Keratinocyte (primary cell): Measurements from ENCODE around the gene RHCE. TPM values are rescaled to one million over a fixed set of nuclear protein-coding genes. Genes with fewer than 3 reads are reported as not detected.
"Not testable (repeated sequence)": the region's sequence is repeated elsewhere in the genome, so short reads cannot be mapped to it uniquely, and the experiment has no call there.

Experiments
- DNase-seq: peaks from one replicate; pipeline ENCODE4 v3.0.0-alpha.2; 2011; ENCODE audit warnings: low read depth, missing footprints, low spot score
- FAIRE-seq: peaks from 2 replicates; lab custom pipeline; 2011; peaks lifted over from hg19 to GRCh38; lab: Jason Lieb, UNC
- H2AFZ ChIP-seq: 2 replicates; pipeline ENCODE4 v1.6.0; 2012; ENCODE audit warnings: low read length, control low read depth, inconsistent platforms; ENCODE audit not compliant: control insufficient read depth
- H3K27ac ChIP-seq: 2 replicates; pipeline ENCODE4 v1.5.1; 2011; ENCODE audit warnings: low read length; ENCODE audit not compliant: control insufficient read depth, insufficient read depth
- H3K27me3 ChIP-seq: 3 replicates; pipeline ENCODE4 v1.6.0; 2011; ENCODE audit warnings: low read length; ENCODE audit not compliant: control insufficient read depth, insufficient read depth; ENCODE audit errors: extremely low read depth
- H3K36me3 ChIP-seq, 2 experiments: 2 replicates in 1 of 2; 3 replicates in 1 of 2; pipeline ENCODE4 v1.5.1; 2011; ENCODE audit warnings: low read length in 2 of 2, mild to moderate bottlenecking in 1 of 2; ENCODE audit not compliant: control insufficient read depth in 2 of 2, insufficient read depth in 2 of 2; ENCODE audit errors: extremely low read depth in 1 of 2
- H3K4me1 ChIP-seq: 3 replicates; pipeline ENCODE4 v1.5.1; 2011; ENCODE audit warnings: low read length; ENCODE audit not compliant: control insufficient read depth, insufficient read depth; ENCODE audit errors: extremely low read depth
- H3K4me2 ChIP-seq: 3 replicates; pipeline ENCODE4 v1.6.0; 2011; ENCODE audit warnings: low read depth, low read length; ENCODE audit not compliant: control insufficient read depth, insufficient read depth; ENCODE audit errors: extremely low read depth
- H3K4me3 ChIP-seq, 3 experiments: fragments of 200-600 bp in 1 of 3; sonication (generic) in 1 of 3; 2 replicates in 2 of 3; 3 replicates in 1 of 3; pipeline ENCODE4 v1.5.1; 2011 to 2016; ENCODE audit warnings: low read length in 3 of 3, mild to moderate bottlenecking in 3 of 3, control low read depth in 2 of 3, inconsistent platforms in 1 of 3, low read depth in 1 of 3, mixed read lengths in 1 of 3, mixed run types in 1 of 3, moderate library complexity in 1 of 3; ENCODE audit not compliant: control insufficient read depth in 2 of 3, insufficient read depth in 2 of 3; ENCODE audit errors: extremely low read depth in 1 of 3
- H3K79me2 ChIP-seq: 2 replicates; pipeline ENCODE4 v1.6.0; 2012; ENCODE audit warnings: low read length; ENCODE audit not compliant: control insufficient read depth, insufficient read depth
- H3K9ac ChIP-seq: 3 replicates; pipeline ENCODE4 v1.6.0; 2011; ENCODE audit warnings: low read length; ENCODE audit not compliant: control insufficient read depth, insufficient read depth; ENCODE audit errors: extremely low read depth
- H3K9me1 ChIP-seq: 3 replicates; pipeline ENCODE4 v1.6.0; 2011; ENCODE audit warnings: low read length; ENCODE audit not compliant: control insufficient read depth, insufficient read depth; ENCODE audit errors: extremely low read depth
- H3K9me3 ChIP-seq: 2 replicates; pipeline ENCODE4 v1.5.1; 2012; ENCODE audit warnings: low read depth, low read length; ENCODE audit not compliant: control insufficient read depth
- H4K20me1 ChIP-seq: 3 replicates; pipeline ENCODE4 v1.6.0; 2011; ENCODE audit warnings: low read length; ENCODE audit not compliant: control insufficient read depth, insufficient read depth; ENCODE audit errors: extremely low read depth
- dilution Hi-C: fragments of 300-500 bp; cut with MboI; formaldehyde crosslinking; loops from one replicate; pipeline ENCODE4 v1.7.0; 2020; ENCODE audit warnings: low sequenced_read_pairs; ENCODE audit not compliant: extremely low pct_ligation_motif_present
- polyA plus RNA-seq, 5 experiments: library from polyadenylated mRNA; depleted of rRNA in 3 of 5; stranded (reverse) in 3 of 5; stranded (forward) in 1 of 5; unstranded in 1 of 5; fragments of >200 nt; gene quantifications; 1 replicate in 1 of 5; 2 replicates in 3 of 5; 3 replicates in 1 of 5; pipeline versions ENCODE4 v1.2.1 to v1.2.3, GENCODE V29; 2011 to 2012; ENCODE audit warnings: missing spikeins in 2 of 5, low read depth in 1 of 5, low replicate concordance in 1 of 5
- TF ChIP-seq, protein P1 (sequence below), 3 experiments: IDR thresholded peaks in 1 of 3; conservative IDR thresholded peaks in 1 of 3; optimal IDR thresholded peaks in 1 of 3; 2 replicates in 2 of 3; 3 replicates in 1 of 3; pipeline versions ENCODE3 to v1.5.1; 2011; ENCODE audit warnings: low read length in 3 of 3, mild to moderate bottlenecking in 3 of 3, moderate library complexity in 2 of 3, control low read depth in 1 of 3, inconsistent platforms in 1 of 3; ENCODE audit not compliant: insufficient read depth in 2 of 3; ENCODE audit errors: extremely low read depth in 1 of 3

RHCE gene
- polyA plus RNA-seq, 1 donor (not counting 4 experiments of a cell fraction or from before 2014, with no cell fraction given): 0.20 TPM

GRCh38 chr1:25405731-25406305 lies 14.8 kb downstream of the RHCE start:
- DNase-seq, H3K9ac ChIP-seq, H3K4me2 ChIP-seq, H3K4me1 ChIP-seq, H3K9me1 ChIP-seq, H3K79me2 ChIP-seq, H3K4me3 ChIP-seq, H3K36me3 ChIP-seq, H3K27ac ChIP-seq, H4K20me1 ChIP-seq, H3K27me3 ChIP-seq, H2AFZ ChIP-seq, H3K9me3 ChIP-seq, FAIRE-seq, dilution Hi-C loops: not testable (repeated sequence)

DNA sequence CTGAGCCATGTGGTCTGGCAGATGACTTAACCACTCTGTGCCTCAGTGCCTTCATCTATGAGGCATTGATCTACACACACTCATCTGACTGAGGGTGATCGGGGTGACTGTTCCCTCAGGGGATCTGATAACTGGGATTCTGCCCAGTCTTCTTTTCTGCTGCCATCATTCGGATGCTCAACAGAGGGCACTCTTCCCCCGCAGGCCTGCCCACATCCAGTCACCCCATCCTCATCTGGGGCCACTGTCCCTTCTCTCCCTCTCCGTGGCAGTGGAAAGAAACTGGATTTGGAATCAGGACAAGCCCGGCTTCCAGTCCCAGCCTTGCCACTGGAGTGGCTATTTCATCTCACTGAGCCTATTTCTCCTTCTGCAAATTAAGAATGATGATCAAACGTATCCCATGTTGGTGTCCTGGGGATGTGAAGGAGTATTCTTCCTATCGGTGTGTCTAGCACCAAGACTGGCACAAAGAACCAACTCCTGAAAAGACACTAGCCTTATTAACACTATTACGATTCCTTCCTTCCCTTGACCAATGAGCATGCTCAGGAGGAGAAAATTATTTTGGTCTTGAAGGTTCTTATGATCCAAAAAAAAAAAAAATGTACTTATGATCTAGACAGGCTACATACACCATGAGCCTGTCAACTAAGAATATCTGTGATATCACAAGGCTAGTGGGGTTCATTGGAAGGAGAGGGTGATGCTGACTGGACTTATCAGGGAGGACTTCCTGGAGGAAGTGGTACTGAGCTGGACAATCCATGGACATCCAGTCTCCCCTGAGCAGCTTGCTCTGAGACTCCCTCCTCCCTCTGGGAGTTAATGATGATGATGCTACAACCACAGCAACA lies 17.4 kb downstream of the RHCE start:
- H3K4me1 ChIP-seq, H3K9me3 ChIP-seq, H3K27me3 ChIP-seq, dilution Hi-C loops, H3K4me2 ChIP-seq, H3K36me3 ChIP-seq, H3K9ac ChIP-seq, H3K79me2 ChIP-seq, H4K20me1 ChIP-seq, H3K4me3 ChIP-seq, H2AFZ ChIP-seq, DNase-seq, H3K27ac ChIP-seq, H3K9me1 ChIP-seq: not testable (repeated sequence)
- FAIRE-seq: peak; percentile 39
- TF ChIP-seq, protein P1, sequence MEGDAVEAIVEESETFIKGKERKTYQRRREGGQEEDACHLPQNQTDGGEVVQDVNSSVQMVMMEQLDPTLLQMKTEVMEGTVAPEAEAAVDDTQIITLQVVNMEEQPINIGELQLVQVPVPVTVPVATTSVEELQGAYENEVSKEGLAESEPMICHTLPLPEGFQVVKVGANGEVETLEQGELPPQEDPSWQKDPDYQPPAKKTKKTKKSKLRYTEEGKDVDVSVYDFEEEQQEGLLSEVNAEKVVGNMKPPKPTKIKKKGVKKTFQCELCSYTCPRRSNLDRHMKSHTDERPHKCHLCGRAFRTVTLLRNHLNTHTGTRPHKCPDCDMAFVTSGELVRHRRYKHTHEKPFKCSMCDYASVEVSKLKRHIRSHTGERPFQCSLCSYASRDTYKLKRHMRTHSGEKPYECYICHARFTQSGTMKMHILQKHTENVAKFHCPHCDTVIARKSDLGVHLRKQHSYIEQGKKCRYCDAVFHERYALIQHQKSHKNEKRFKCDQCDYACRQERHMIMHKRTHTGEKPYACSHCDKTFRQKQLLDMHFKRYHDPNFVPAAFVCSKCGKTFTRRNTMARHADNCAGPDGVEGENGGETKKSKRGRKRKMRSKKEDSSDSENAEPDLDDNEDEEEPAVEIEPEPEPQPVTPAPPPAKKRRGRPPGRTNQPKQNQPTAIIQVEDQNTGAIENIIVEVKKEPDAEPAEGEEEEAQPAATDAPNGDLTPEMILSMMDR (optimal IDR thresholded peaks at IDR 0.05 in 1 of 3, IDR thresholded peaks at IDR 0.05 in 1 of 3, conservative IDR thresholded peaks at IDR 0.05 in 1 of 3; ENCODE audit: extremely low read depth in 1 of 3, insufficient read depth in 2 of 3, low read length in 3 of 3): peak in 1 of 3 experiments; percentile 18

- dilution Hi-C loops, H3K9ac ChIP-seq: not testable (repeated sequence)
These were observed 22.5 kb downstream of the RHCE start for GRCh38 chr1:25398079-25398478.

DNA sequence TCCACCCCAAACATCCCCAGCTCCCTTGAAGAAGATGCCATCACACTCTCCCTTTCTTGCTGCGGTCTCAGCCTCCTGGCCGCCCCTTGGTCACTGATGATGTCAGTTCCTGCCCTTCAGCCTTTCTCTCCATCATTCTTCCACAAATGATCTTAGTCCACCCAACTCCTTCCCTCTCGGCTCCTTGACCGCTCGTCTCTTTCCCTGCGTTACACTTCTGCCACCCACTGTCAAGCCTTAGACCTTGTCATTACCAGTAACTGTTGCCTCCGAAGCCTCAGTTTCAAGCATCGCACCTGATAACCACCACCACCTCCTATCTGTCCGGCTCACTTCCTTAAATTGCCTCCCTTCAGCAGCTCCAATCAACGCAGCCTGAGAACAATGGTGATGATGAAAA lies 23.1 kb downstream of the RHCE start:
- H3K27me3 ChIP-seq, H4K20me1 ChIP-seq, H2AFZ ChIP-seq, H3K79me2 ChIP-seq, H3K4me2 ChIP-seq, dilution Hi-C loops, FAIRE-seq, H3K9me1 ChIP-seq, H3K9me3 ChIP-seq, H3K36me3 ChIP-seq, DNase-seq, H3K27ac ChIP-seq, H3K4me1 ChIP-seq, H3K4me3 ChIP-seq, H3K9ac ChIP-seq: not testable (repeated sequence)

More at GRCh38 chr1:25398079-25398478, 22.5 kb downstream of the RHCE start:
- not testable (repeated sequence) for FAIRE-seq, H2AFZ ChIP-seq, H3K9me1 ChIP-seq, H3K4me2 ChIP-seq, H3K79me2 ChIP-seq, DNase-seq, H3K9me3 ChIP-seq, H3K36me3 ChIP-seq, H3K4me1 ChIP-seq, H3K27ac ChIP-seq, H3K4me3 ChIP-seq, H4K20me1 ChIP-seq, H3K27me3 ChIP-seq
